ENCODE data around the gene FOXA2. TPM values are rescaled to one million over a fixed set of nuclear protein-coding genes. Genes with fewer than 3 reads are reported as not detected.

Gene FOXA2
- total and polyA plus RNA-seq, 2 donors from 2014 or later, result 0.13 TPM; not detected in 1

- H3K27ac ChIP-seq (ENCODE audit: low read depth in 2 of 2, low read length in 2 of 2), result no peak overlapping the region
- intact Hi-C loops (cut with DNase I), result no loop called here
- peak in 1 of 5 donors; percentile 46 for DNase-seq
- FAIRE-seq, result no peak
- H3K27me3 ChIP-seq (ENCODE audit: control insufficient read depth, insufficient read depth, low read length), result peaks cover 85% of the 10 kb centered on the region
- TF ChIP-seq, protein P1, sequence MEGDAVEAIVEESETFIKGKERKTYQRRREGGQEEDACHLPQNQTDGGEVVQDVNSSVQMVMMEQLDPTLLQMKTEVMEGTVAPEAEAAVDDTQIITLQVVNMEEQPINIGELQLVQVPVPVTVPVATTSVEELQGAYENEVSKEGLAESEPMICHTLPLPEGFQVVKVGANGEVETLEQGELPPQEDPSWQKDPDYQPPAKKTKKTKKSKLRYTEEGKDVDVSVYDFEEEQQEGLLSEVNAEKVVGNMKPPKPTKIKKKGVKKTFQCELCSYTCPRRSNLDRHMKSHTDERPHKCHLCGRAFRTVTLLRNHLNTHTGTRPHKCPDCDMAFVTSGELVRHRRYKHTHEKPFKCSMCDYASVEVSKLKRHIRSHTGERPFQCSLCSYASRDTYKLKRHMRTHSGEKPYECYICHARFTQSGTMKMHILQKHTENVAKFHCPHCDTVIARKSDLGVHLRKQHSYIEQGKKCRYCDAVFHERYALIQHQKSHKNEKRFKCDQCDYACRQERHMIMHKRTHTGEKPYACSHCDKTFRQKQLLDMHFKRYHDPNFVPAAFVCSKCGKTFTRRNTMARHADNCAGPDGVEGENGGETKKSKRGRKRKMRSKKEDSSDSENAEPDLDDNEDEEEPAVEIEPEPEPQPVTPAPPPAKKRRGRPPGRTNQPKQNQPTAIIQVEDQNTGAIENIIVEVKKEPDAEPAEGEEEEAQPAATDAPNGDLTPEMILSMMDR (IDR thresholded peaks at IDR 0.05; ENCODE audit: borderline replicate concordance, extremely low read depth, insufficient read depth), result no peak
- H3K9ac ChIP-seq (ENCODE audit: low read length in 3 of 3), result no peak overlapping the region
- H3K36me3 ChIP-seq (ENCODE audit: control insufficient read depth in 2 of 3, insufficient read depth in 3 of 3, low read length in 3 of 3), result no peaks in the 10 kb centered on the region
- H3K4me1 ChIP-seq (ENCODE audit: control insufficient read depth in 2 of 3, insufficient read depth in 2 of 3, low read depth in 1 of 3, low read length in 3 of 3), result no peaks in the 10 kb centered on the region
- H3K4me3 ChIP-seq (ENCODE audit: low read length in 3 of 3), result no peak overlapping the region
- no peaks in the 10 kb centered on the region for H3K9me3 ChIP-seq (ENCODE audit: control insufficient read depth in 2 of 3, insufficient read depth in 1 of 3, low read length in 3 of 3)
Observed at GRCh38 chr20:22568872-22569344, 15.5 kb downstream of the FOXA2 start.

DNA sequence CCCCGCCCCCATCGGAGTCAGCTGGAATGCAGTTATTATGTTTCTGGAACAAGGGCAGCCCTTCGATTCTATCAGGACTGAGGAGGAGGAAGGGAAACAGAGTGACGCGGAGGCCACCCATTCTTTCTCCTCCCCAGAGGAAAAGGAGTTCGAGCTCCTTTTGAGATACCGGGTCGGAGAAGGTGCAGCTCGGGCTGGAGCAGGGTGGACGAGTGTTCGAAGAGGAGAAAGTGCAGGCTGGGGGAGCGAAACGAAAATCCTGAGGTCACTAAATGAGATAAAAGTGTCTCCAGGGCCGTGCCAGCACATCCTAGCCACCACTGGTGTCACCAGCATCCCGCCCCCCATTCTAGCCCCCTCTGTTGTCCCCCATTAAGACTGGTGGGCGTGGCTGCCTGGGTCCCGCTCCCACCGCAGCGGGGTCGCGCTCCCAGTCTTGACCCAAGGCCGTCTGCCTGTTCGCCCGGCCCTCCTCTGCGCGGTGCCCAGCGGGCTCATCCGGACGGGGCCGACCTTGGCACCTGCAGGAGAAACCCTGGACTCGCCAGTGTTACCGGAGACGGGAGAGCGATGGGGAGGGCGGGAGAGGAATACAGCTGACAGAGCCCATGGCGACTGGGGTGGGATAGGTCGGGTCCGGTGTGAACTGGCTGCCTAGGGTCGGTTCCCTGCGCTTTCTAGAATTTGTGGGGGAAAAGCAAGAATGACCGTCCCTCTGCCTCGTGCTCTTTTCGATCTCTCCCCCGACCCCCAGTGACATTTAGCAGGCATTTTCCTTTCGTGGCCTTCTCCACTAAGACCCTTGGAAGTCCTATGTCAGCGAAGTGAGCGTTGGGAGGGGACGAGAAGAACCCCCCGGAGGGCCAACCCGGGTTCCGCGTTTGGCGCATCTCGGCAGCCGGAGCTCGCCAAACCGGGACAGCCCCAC is 16.2 kb downstream of the FOXA2 start:
- H3K36me3 ChIP-seq (ENCODE audit: control insufficient read depth in 2 of 3, insufficient read depth in 3 of 3, low read length in 3 of 3), result no peaks in the 10 kb centered on the region
- FAIRE-seq (no peak), DNase-seq (peak in 1 of 5 donors; percentile 42)
- peaks cover 88% of the 10 kb centered on the region for H3K27me3 ChIP-seq (ENCODE audit: control insufficient read depth, insufficient read depth, low read length)
- TF ChIP-seq, protein P1 (IDR thresholded peaks at IDR 0.05; ENCODE audit: borderline replicate concordance, extremely low read depth, insufficient read depth), result no peak
- H3K4me1 ChIP-seq (ENCODE audit: control insufficient read depth in 2 of 3, insufficient read depth in 2 of 3, low read depth in 1 of 3, low read length in 3 of 3), result no peaks in the 10 kb centered on the region
- H3K9ac ChIP-seq (ENCODE audit: low read length in 3 of 3), result no peak overlapping the region
- no peak overlapping the region for H3K4me3 ChIP-seq (ENCODE audit: low read length in 3 of 3)
- no peaks in the 10 kb centered on the region for H3K9me3 ChIP-seq (ENCODE audit: control insufficient read depth in 2 of 3, insufficient read depth in 1 of 3, low read length in 3 of 3)
- no peak overlapping the region for H3K27ac ChIP-seq (ENCODE audit: low read depth in 2 of 2, low read length in 2 of 2)
- intact Hi-C loops (cut with DNase I), result no loop called here

- DNase-seq (no peak), FAIRE-seq (no peak)
- intact Hi-C loops (cut with DNase I), result no loop called here
- no peaks in the 10 kb centered on the region for H3K4me1 ChIP-seq (ENCODE audit: control insufficient read depth in 2 of 3, insufficient read depth in 2 of 3, low read depth in 1 of 3, low read length in 3 of 3)
- no peaks in the 10 kb centered on the region for H3K36me3 ChIP-seq (ENCODE audit: control insufficient read depth in 2 of 3, insufficient read depth in 3 of 3, low read length in 3 of 3)
- H3K9me3 ChIP-seq (ENCODE audit: control insufficient read depth in 2 of 3, insufficient read depth in 1 of 3, low read length in 3 of 3), result no peaks in the 10 kb centered on the region
- TF ChIP-seq, protein P1 (IDR thresholded peaks at IDR 0.05; ENCODE audit: borderline replicate concordance, extremely low read depth, insufficient read depth), result no peak
- H3K27me3 ChIP-seq (ENCODE audit: control insufficient read depth, insufficient read depth, low read length), result peaks cover 83% of the 10 kb centered on the region
- no peak overlapping the region for H3K27ac ChIP-seq (ENCODE audit: low read depth in 2 of 2, low read length in 2 of 2)
- no peak overlapping the region for H3K9ac ChIP-seq (ENCODE audit: low read length in 3 of 3)
- no peak overlapping the region for H3K4me3 ChIP-seq (ENCODE audit: low read length in 3 of 3)
Observed at GRCh38 chr20:22566876-22567658, 17.3 kb downstream of the FOXA2 start.

Data from kidney (tissue), 14 donors.